Measurements from ENCODE around the gene SLC35D3. TPM values are rescaled to one million over a fixed set of nuclear protein-coding genes. Genes with fewer than 3 reads are reported as not detected.
A peak's percentile ranks its signal among the peaks of the same experiment; 100 is the strongest.

SLC35D3 gene
- total RNA-seq, 1 experiment from 2014 or later: not detected

GRCh38 chr6:136964398-136964797, 42.3 kb downstream of the SLC35D3 start:
- Histone ChIP-seq H3K27ac (ENCODE audit: low read depth, low read length) (no peak overlapping the region), H3K27me3 (ENCODE audit: insufficient read depth, low read length) (no peaks in the 10 kb centered on the region), H3K4me3 (replicated peaks in 1 of 2; ENCODE audit: low read depth in 1 of 2, low read length in 2 of 2) (no peak overlapping the region), H3K9ac (ENCODE audit: low read length) (no peak overlapping the region), H4K20me1 (ENCODE audit: insufficient read depth) (no peaks in the 10 kb centered on the region), H3K9me3 (ENCODE audit: control insufficient read depth in 1 of 2, insufficient read depth in 1 of 2, low read depth in 1 of 2, low read length in 2 of 2) (no peaks in the 10 kb centered on the region), H3K36me3 (ENCODE audit: control insufficient read depth in 1 of 2, insufficient read depth in 2 of 2, low read length in 2 of 2) (no peaks in the 10 kb centered on the region), H3K4me2 (ENCODE audit: low read length) (no peak overlapping the region), H3K4me1 (ENCODE audit: control insufficient read depth in 1 of 2, insufficient read depth in 2 of 2, low read length in 2 of 2) (peaks cover 0 to 5% of the 10 kb centered on the region in 2 experiments; a peak in 3 of 4 replicates), H2AFZ (ENCODE audit: low read depth, low read length, poor library complexity, severe bottlenecking) (no peak overlapping the region), H3K9me2 (ENCODE audit: insufficient read depth) (no peaks in the 10 kb centered on the region), H3K79me2 (ENCODE audit: insufficient read depth, low read length) (no peaks in the 10 kb centered on the region)
- intact Hi-C loops (cut with micrococcal nuclease): no loop called here
- no peak for TF ChIP-seq ZNF274 (IDR thresholded peaks at IDR 0.05; ENCODE audit: low read depth, low read length)
- ATAC-seq (no peak), DNase-seq (ENCODE audit: low read depth, low spot score) (no peak)
- no TSS peak for BruUV-seq (replicated peaks)
- ChIA-PET POLR2A (no interaction called here), RAD21 (ENCODE audit: low non-redundant PET in 1 of 2, low total read pairs in 2 of 2, uncharacterized antibody in 2 of 2, unreplicated experiment in 2 of 2) (no interaction called here), CTCF (no interaction called here)

- ChIA-PET RAD21 (ENCODE audit: low non-redundant PET in 1 of 2, low total read pairs in 2 of 2, uncharacterized antibody in 2 of 2, unreplicated experiment in 2 of 2) (no interaction called here), POLR2A (no interaction called here), CTCF (interaction anchor here (1.1 to 1.2 kb wide), 2 partner anchors 13 to 46 kb away, joined by 3 to 6 read pairs; no protein-coding TSS in a partner anchor)
- H3K36me3 ChIP-seq (ENCODE audit: control insufficient read depth in 1 of 2, insufficient read depth in 2 of 2, low read length in 2 of 2): no peaks in the 10 kb centered on the region
- DNase-seq (ENCODE audit: low read depth, low spot score) (peak; percentile 75), ATAC-seq (peak; percentile 99)
- peak overlapping the region; percentile 59 for H3K4me2 ChIP-seq (ENCODE audit: low read length)
- peaks cover 0 to 5% of the 10 kb centered on the region in 2 experiments; a peak in 2 of 4 replicates for H3K4me1 ChIP-seq (ENCODE audit: control insufficient read depth in 1 of 2, insufficient read depth in 2 of 2, low read length in 2 of 2)
- no peak overlapping the region; a peak in 1 of 4 replicates for H3K4me3 ChIP-seq (replicated peaks in 1 of 2; ENCODE audit: low read depth in 1 of 2, low read length in 2 of 2)
- H3K9me3 ChIP-seq (ENCODE audit: control insufficient read depth in 1 of 2, insufficient read depth in 1 of 2, low read depth in 1 of 2, low read length in 2 of 2): no peaks in the 10 kb centered on the region
- no peak overlapping the region for H3K27ac ChIP-seq (ENCODE audit: low read depth, low read length)
- BruUV-seq (replicated peaks): no TSS peak
- no peaks in the 10 kb centered on the region for H3K79me2 ChIP-seq (ENCODE audit: insufficient read depth, low read length)
- H3K9me2 ChIP-seq (ENCODE audit: insufficient read depth): no peaks in the 10 kb centered on the region
- intact Hi-C loops (cut with micrococcal nuclease): loop anchor here (1.0 to 5.0 kb wide), 3 partner anchors 45 to 674 kb away; no protein-coding TSS in a partner anchor
- H4K20me1 ChIP-seq (ENCODE audit: insufficient read depth): no peaks in the 10 kb centered on the region
- H3K27me3 ChIP-seq (ENCODE audit: insufficient read depth, low read length): no peaks in the 10 kb centered on the region
- H3K9ac ChIP-seq (ENCODE audit: low read length): no peak overlapping the region
- H2AFZ ChIP-seq (ENCODE audit: low read depth, low read length, poor library complexity, severe bottlenecking): peak overlapping the region; percentile 100
- TF ChIP-seq RAD21 (IDR thresholded peaks at IDR 0.05; ENCODE audit: low read depth) (peak; percentile 87), CBX3 (IDR thresholded peaks at IDR 0.05; ENCODE audit: low read depth) (peak; percentile 38; the same call in 1 of the 2 replicates), ATF3 (IDR thresholded peaks at IDR 0.05) (no peak), FOSL1 (IDR thresholded peaks at IDR 0.05; ENCODE audit: low read depth) (no peak), CTCF (IDR thresholded peaks at IDR 0.05 in 2 of 3, conservative IDR thresholded peaks at IDR 0.05 in 1 of 3; ENCODE audit: borderline replicate concordance in 1 of 3, insufficient read depth in 1 of 3, low read depth in 2 of 3, low read length in 2 of 3) (peak; percentile 59 to 82 (median 76)), SP1 (IDR thresholded peaks at IDR 0.05; ENCODE audit: low read depth) (no peak), ZFX (IDR thresholded peaks at IDR 0.05) (no peak), YY1 (IDR thresholded peaks at IDR 0.05; ENCODE audit: extremely low read depth, insufficient replicate concordance, low read depth, low read length) (no peak)
- TF ChIP-seq, protein P1, sequence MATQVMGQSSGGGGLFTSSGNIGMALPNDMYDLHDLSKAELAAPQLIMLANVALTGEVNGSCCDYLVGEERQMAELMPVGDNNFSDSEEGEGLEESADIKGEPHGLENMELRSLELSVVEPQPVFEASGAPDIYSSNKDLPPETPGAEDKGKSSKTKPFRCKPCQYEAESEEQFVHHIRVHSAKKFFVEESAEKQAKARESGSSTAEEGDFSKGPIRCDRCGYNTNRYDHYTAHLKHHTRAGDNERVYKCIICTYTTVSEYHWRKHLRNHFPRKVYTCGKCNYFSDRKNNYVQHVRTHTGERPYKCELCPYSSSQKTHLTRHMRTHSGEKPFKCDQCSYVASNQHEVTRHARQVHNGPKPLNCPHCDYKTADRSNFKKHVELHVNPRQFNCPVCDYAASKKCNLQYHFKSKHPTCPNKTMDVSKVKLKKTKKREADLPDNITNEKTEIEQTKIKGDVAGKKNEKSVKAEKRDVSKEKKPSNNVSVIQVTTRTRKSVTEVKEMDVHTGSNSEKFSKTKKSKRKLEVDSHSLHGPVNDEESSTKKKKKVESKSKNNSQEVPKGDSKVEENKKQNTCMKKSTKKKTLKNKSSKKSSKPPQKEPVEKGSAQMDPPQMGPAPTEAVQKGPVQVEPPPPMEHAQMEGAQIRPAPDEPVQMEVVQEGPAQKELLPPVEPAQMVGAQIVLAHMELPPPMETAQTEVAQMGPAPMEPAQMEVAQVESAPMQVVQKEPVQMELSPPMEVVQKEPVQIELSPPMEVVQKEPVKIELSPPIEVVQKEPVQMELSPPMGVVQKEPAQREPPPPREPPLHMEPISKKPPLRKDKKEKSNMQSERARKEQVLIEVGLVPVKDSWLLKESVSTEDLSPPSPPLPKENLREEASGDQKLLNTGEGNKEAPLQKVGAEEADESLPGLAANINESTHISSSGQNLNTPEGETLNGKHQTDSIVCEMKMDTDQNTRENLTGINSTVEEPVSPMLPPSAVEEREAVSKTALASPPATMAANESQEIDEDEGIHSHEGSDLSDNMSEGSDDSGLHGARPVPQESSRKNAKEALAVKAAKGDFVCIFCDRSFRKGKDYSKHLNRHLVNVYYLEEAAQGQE (IDR thresholded peaks at IDR 0.05; ENCODE audit: low read depth): no peak
These were observed 46.0 kb downstream of the SLC35D3 start for GRCh38 chr6:136967876-136968752.

Measured in HCT116 (cell line).